OCI-LY3 (cell line): ENCODE measurements around the gene AUTS2.

Experiments used
- CTCF ChIP-seq: fragments of 200-600, 300-600 bp; sonication (generic); IDR thresholded peaks from 2 replicates; pipeline ENCODE4 v1.5.1; 2014; ENCODE audit warnings: antibody characterized with exemption, low read length, low read depth
- EZH2phosphoT487 ChIP-seq: fragments of 200-600 bp; shearing (Covaris generic); IDR thresholded peaks from 2 replicates; pipeline ENCODE4 v1.6.1; 2018; ENCODE audit warnings: antibody characterized with exemption, mixed run types, low read depth

GRCh38 chr7:70263471-70264255, 665.4 kb downstream of the AUTS2 start:
- TF ChIP-seq CTCF = no peak
- no peak for TF ChIP-seq EZH2phosphoT487
